ENCODE results near the gene CHST10. TPM values are rescaled to one million over a fixed set of nuclear protein-coding genes. Genes with fewer than 3 reads are reported as not detected.

CHST10 gene
- polyA plus RNA-seq, 1 donor from 2014 or later: 76.1 TPM

- TF ChIP-seq RAD21 (conservative IDR thresholded peaks at IDR 0.05) (no peak), CTCF (IDR thresholded peaks at IDR 0.05; ENCODE audit: poor library complexity, severe bottlenecking) (no peak), REST (IDR thresholded peaks at IDR 0.05; ENCODE audit: borderline replicate concordance) (no peak)
- no peaks in the 10 kb centered on the region for H3F3A ChIP-seq (ENCODE audit: insufficient read depth, low read length, poor library complexity, severe bottlenecking)
- H3K9me3 ChIP-seq (ENCODE audit: low read length): no peaks in the 10 kb centered on the region
- no peak overlapping the region for H2AFZ ChIP-seq (ENCODE audit: low read depth, low read length)
- H3K4me3 ChIP-seq (ENCODE audit: low read length): no peak overlapping the region
- no peaks in the 10 kb centered on the region for H3K79me2 ChIP-seq (replicated peaks; ENCODE audit: insufficient read depth, low read length)
- no peaks in the 10 kb centered on the region for H3K27me3 ChIP-seq (ENCODE audit: insufficient read depth, low read depth, low read length)
- H3K36me3 ChIP-seq (ENCODE audit: insufficient read depth, low read length): no peaks in the 10 kb centered on the region
- no peak overlapping the region for H3K9ac ChIP-seq (ENCODE audit: low read length)
- no peak overlapping the region for H3K27ac ChIP-seq (ENCODE audit: low read length)
- no peaks in the 10 kb centered on the region for H3K9me2 ChIP-seq (ENCODE audit: insufficient read depth, low read length)
- no peaks in the 10 kb centered on the region for H4K20me1 ChIP-seq (ENCODE audit: insufficient read depth)
- no peak overlapping the region for H3K4me2 ChIP-seq (ENCODE audit: low read length)
These were observed 57.9 kb downstream of the CHST10 start for GRCh38 chr2:100359576-100359975.

- H3K36me3 ChIP-seq (ENCODE audit: insufficient read depth, low read length): no peaks in the 10 kb centered on the region
- H3K9ac ChIP-seq (ENCODE audit: low read length): no peak overlapping the region
- no peaks in the 10 kb centered on the region for H3K9me3 ChIP-seq (ENCODE audit: low read length)
- TF ChIP-seq POLR2AphosphoS5 (IDR thresholded peaks at IDR 0.05) (no peak), SMC3 (conservative IDR thresholded peaks at IDR 0.05; ENCODE audit: poor library complexity) (no peak), EP300 (conservative IDR thresholded peaks at IDR 0.05; ENCODE audit: poor library complexity, severe bottlenecking) (no peak), RAD21 (conservative IDR thresholded peaks at IDR 0.05) (no peak)
- no peak overlapping the region for H2AFZ ChIP-seq (ENCODE audit: low read depth, low read length)
- no peaks in the 10 kb centered on the region for H3K27me3 ChIP-seq (ENCODE audit: insufficient read depth, low read depth, low read length)
- no peaks in the 10 kb centered on the region for H3F3A ChIP-seq (ENCODE audit: insufficient read depth, low read length, poor library complexity, severe bottlenecking)
- H3K4me3 ChIP-seq (ENCODE audit: low read length): no peak overlapping the region
- H4K20me1 ChIP-seq (ENCODE audit: insufficient read depth): no peaks in the 10 kb centered on the region
- H3K27ac ChIP-seq (ENCODE audit: low read length): no peak overlapping the region
- H3K9me2 ChIP-seq (ENCODE audit: insufficient read depth, low read length): no peaks in the 10 kb centered on the region
- H3K4me2 ChIP-seq (ENCODE audit: low read length): no peak overlapping the region
- no peaks in the 10 kb centered on the region for H3K79me2 ChIP-seq (replicated peaks; ENCODE audit: insufficient read depth, low read length)
These were observed 58.9 kb downstream of the CHST10 start for GRCh38 chr2:100358554-100358953.

GRCh38 chr2:100352521-100352920 is 64.9 kb downstream of the CHST10 start:
- H3K79me2 ChIP-seq (replicated peaks; ENCODE audit: insufficient read depth, low read length): no peaks in the 10 kb centered on the region
- no peaks in the 10 kb centered on the region for H3K9me3 ChIP-seq (ENCODE audit: low read length)
- no peak overlapping the region for H3K9ac ChIP-seq (ENCODE audit: low read length)
- no peaks in the 10 kb centered on the region for H3K27me3 ChIP-seq (ENCODE audit: insufficient read depth, low read depth, low read length)
- H3F3A ChIP-seq (ENCODE audit: insufficient read depth, low read length, poor library complexity, severe bottlenecking): no peaks in the 10 kb centered on the region
- no peak overlapping the region for H2AFZ ChIP-seq (ENCODE audit: low read depth, low read length)
- H4K20me1 ChIP-seq (ENCODE audit: insufficient read depth): no peaks in the 10 kb centered on the region
- H3K4me2 ChIP-seq (ENCODE audit: low read length): no peak overlapping the region
- no peak overlapping the region for H3K27ac ChIP-seq (ENCODE audit: low read length)
- H3K4me3 ChIP-seq (ENCODE audit: low read length): no peak overlapping the region
- H3K9me2 ChIP-seq (ENCODE audit: insufficient read depth, low read length): no peaks in the 10 kb centered on the region
- H3K36me3 ChIP-seq (ENCODE audit: insufficient read depth, low read length): no peaks in the 10 kb centered on the region
- TF ChIP-seq EP300 (conservative IDR thresholded peaks at IDR 0.05; ENCODE audit: poor library complexity, severe bottlenecking) (no peak), REST (IDR thresholded peaks at IDR 0.05; ENCODE audit: borderline replicate concordance) (no peak), TAF1 (IDR thresholded peaks at IDR 0.05; ENCODE audit: low read depth) (no peak), RAD21 (conservative IDR thresholded peaks at IDR 0.05) (no peak), EZH2 (IDR thresholded peaks at IDR 0.05; ENCODE audit: borderline replicate concordance, insufficient read depth, low read length, poor library complexity, severe bottlenecking) (no peak), CTCF (IDR thresholded peaks at IDR 0.05; ENCODE audit: poor library complexity, severe bottlenecking) (no peak), SMC3 (conservative IDR thresholded peaks at IDR 0.05; ENCODE audit: poor library complexity) (no peak), POLR2AphosphoS5 (IDR thresholded peaks at IDR 0.05) (no peak), MXI1 (conservative IDR thresholded peaks at IDR 0.05; ENCODE audit: poor library complexity, severe bottlenecking) (no peak)

Measured in neural cell (in vitro differentiated cells).